Breast epithelium (tissue), 3 donors: Measurements from ENCODE around the gene AQP6.

ENCODE experiments used
- POLR2A ChIP-seq: fragments of 450-650 bp; IDR thresholded peaks from one replicate; pipeline ENCODE4 v1.6.1; 2016; ENCODE audit warnings: antibody characterized with exemption, mild to moderate bottlenecking, moderate library complexity
- POLR2AphosphoS5 ChIP-seq, 3 donors: sonication (generic); formaldehyde crosslinking; IDR thresholded peaks; one replicate each; pipeline ENCODE4 v1.6.1; 2017; ENCODE audit warnings: antibody characterized with exemption in 3 of 3
- TF ChIP-seq, protein P1 (sequence below), 3 donors: fragments of 450-650 bp; IDR thresholded peaks; one replicate each; pipeline ENCODE4 v1.5.1; 2016 to 2017; ENCODE audit warnings: antibody characterized with exemption in 3 of 3, mild to moderate bottlenecking in 3 of 3, moderate library complexity in 3 of 3

GRCh38 chr12:49932533-49933130 is 40.1 kb upstream of the AQP6 start:
- TF ChIP-seq POLR2A, result no peak
- TF ChIP-seq, protein P1, sequence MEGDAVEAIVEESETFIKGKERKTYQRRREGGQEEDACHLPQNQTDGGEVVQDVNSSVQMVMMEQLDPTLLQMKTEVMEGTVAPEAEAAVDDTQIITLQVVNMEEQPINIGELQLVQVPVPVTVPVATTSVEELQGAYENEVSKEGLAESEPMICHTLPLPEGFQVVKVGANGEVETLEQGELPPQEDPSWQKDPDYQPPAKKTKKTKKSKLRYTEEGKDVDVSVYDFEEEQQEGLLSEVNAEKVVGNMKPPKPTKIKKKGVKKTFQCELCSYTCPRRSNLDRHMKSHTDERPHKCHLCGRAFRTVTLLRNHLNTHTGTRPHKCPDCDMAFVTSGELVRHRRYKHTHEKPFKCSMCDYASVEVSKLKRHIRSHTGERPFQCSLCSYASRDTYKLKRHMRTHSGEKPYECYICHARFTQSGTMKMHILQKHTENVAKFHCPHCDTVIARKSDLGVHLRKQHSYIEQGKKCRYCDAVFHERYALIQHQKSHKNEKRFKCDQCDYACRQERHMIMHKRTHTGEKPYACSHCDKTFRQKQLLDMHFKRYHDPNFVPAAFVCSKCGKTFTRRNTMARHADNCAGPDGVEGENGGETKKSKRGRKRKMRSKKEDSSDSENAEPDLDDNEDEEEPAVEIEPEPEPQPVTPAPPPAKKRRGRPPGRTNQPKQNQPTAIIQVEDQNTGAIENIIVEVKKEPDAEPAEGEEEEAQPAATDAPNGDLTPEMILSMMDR (IDR thresholded peaks at IDR 0.05), result no peak
- TF ChIP-seq POLR2AphosphoS5 (IDR thresholded peaks at IDR 0.05), result no peak
